Heart left ventricle (tissue), 16 donors: ENCODE data around the gene PREX1. TPM values are rescaled to one million over a fixed set of nuclear protein-coding genes. Genes with fewer than 3 reads are reported as not detected.

Source experiments
- ATAC-seq, 4 donors: fragments of 200-7000 bp; cut with Tn5 transposase; one replicate each; pipeline ENCODE4 v1.9.1; 2020 to 2022; ENCODE audit warnings: moderate library complexity in 4 of 4, mild to moderate bottlenecking in 3 of 4, moderate number of reproducible peaks in 1 of 4
- DNase-seq, 5 donors: peaks; one replicate each; pipeline ENCODE4 v3.0.0-alpha.2; 2020
- H3K27ac ChIP-seq, 12 donors: fragments of 200-600 bp; sonication (generic) in 4 of 12; one replicate each; pipeline versions ENCODE4 v1.5.0 to v1.8.0; 2016 to 2022; ENCODE audit warnings: mild to moderate bottlenecking in 2 of 12
- H3K27me3 ChIP-seq, 9 donors: fragments of 200-600 bp; sonication (generic) in 2 of 9; one replicate each; pipeline versions ENCODE4 v1.5.1 to v1.8.0; 2016 to 2022; ENCODE audit warnings: mild to moderate bottlenecking in 3 of 9
- H3K36me3 ChIP-seq, 9 donors: fragments of 200-600 bp; sonication (generic) in 2 of 9; one replicate each; pipeline versions ENCODE4 v1.5.0 to v1.8.0; 2018 to 2022; ENCODE audit warnings: mild to moderate bottlenecking in 2 of 9
- H3K4me1 ChIP-seq, 12 donors: fragments of 200-600 bp; sonication (generic) in 4 of 12; one replicate each; pipeline versions ENCODE4 v1.5.0 to v1.8.0; 2016 to 2022; ENCODE audit warnings: mild to moderate bottlenecking in 3 of 12
- H3K4me3 ChIP-seq, 12 donors: fragments of 200-600 bp; sonication (generic) in 4 of 12; one replicate each; pipeline versions ENCODE4 v1.5.0 to v1.8.0; 2017 to 2022; ENCODE audit warnings: mild to moderate bottlenecking in 9 of 12, moderate library complexity in 4 of 12
- H3K9me3 ChIP-seq, 12 donors: fragments of 200-600 bp; sonication (generic) in 4 of 12; one replicate each; pipeline versions ENCODE4 v1.5.0 to v1.8.0; 2016 to 2022; ENCODE audit warnings: mild to moderate bottlenecking in 1 of 12
- POLR2A ChIP-seq, 2 donors: fragments of 450-650 bp; IDR thresholded peaks; one replicate each; pipeline ENCODE4 v1.6.1; 2017; ENCODE audit warnings: antibody characterized with exemption in 2 of 2, mild to moderate bottlenecking in 2 of 2, moderate library complexity in 2 of 2
- WGBS, 4 donors: extraction: QIAGEN DNeasy Blood & Tissue Kit in 2 of 4; methylation state at CpG; one replicate each; pipeline versions ENCODE4 v1.1.5 to v1.1.7; 2013 to 2018; 5-methylcytosine and 5-hydroxymethylcytosine counted together
- intact Hi-C, 10 donors: fragments of 100-400 bp; cut with DNase I; formaldehyde crosslinking; loops; one replicate each; pipeline versions ENCODE4 v1.11.1 to v1.14.2; 2022
- polyA plus RNA-seq, 2 donors: library from polyadenylated mRNA; stranded (reverse); fragments of 200-250 nt; gene quantifications; one replicate each; pipeline ENCODE4 v1.2.3, GENCODE V29; 2013
- total RNA-seq, 9 donors: library from RNA; depleted of rRNA in 2 of 9; stranded (reverse); fragments of >200 nt in 2 of 9; fragmentation: NEBNext Ultra II Directional in 3 of 9; extraction: Animal tissue kit (Norgen Biotek cat#: 25700) in 3 of 9; gene quantifications; one replicate each; pipeline versions ENCODE4 v1.1.0 to v1.2.4, GENCODE V29; 2016 to 2023
- TF ChIP-seq, protein P1 (sequence below), 12 donors: fragments of 200-600 bp; sonication (generic) in 4 of 12; IDR thresholded peaks; one replicate each; pipeline versions ENCODE4 v1.5.0 to v1.8.0; 2018 to 2022; ENCODE audit warnings: antibody characterized with exemption in 12 of 12, mild to moderate bottlenecking in 5 of 12
- donor health status: ischemic (EF 13 %, LVEDD 7.1; RV severe dilation, severe dysfunction).
- donor health status: healthy with polysubstance abuse.
- donor health status: DM: no; HTN: yes; CAD: no.
- donor health status: DM: no; HTN: no; CAD: no.
- donor health status: ischemic (EF 25% LVEDD 6.9; RV normal size, moderate dysfunction).
- donor health status: ischemic (EF 25% LVEDD 5.7; RV mildly dilated, moderate dysfunction).
- donor health status: healthy.
- donor health status: DM: yes; HTN: yes; CAD: no.
- donor health status: ischemic (EF 35%, LVEDD 5.7; RV mildly dilated, moderate dysfunction).
- donor health status: nonischemic (EF 11% LVEDD 7.7; RV severe dilation, severe dysfunction).
- donor health status: DM: yes; HTN: yes; CAD: no.
- donor health status: PGD.
- donor health status: ischemic (EF 29% LVEDD 5.4; RV normal size, mild dysfunction).
- donor health status: nonischemic (EF 23%, LVEDD 6.1; RV moderate dilation, normal function).

PREX1 gene
- total and polyA plus RNA-seq, 11 donors, result 7.2 to 41.5 (median 11.9) TPM

DNA sequence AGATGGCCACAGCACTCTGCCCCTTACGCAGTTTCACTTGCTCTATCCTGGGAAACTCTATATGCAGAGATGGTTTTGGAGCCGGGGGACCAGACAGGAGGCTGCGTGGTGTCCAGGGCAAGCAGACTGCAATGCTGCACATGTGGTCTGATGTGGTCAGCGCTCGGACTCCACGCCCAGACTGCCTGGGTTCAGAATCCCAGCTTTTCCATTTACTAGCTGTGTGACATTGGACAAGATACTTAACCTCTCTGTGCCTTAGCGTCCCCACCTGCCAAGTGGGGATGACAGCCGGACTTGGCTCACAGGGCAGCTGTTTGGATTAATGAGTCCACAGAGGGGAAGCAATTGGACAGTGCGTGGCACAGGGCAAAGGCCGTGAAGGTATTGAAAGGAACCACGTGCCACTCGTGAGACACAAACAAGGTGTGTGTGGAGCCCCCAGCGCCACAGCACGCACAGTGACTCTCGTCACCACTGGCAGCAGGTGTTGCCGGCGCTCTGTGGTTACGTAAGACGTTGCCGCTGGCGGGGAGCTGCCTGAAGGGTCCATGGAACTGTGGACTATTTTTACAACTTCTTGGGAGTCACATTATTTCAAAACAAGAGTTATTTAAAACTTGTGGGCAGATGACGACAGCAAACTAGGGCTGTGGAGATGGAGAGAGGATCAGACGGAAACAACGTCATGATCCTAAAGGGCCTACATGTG is 201.4 kb downstream of the PREX1 start:
- Histone ChIP-seq H3K36me3 (peaks cover 0 to 78% (median 10%) of the 10 kb centered on the region in 9 donors), H3K27ac (no peak overlapping the region), H3K27me3 (no peaks in the 10 kb centered on the region), H3K9me3 (no peaks in the 10 kb centered on the region), H3K4me1 (peaks cover 0 to 15% (median 1%) of the 10 kb centered on the region in 12 donors), H3K4me3 (no peak overlapping the region)
- TF ChIP-seq, protein P1, sequence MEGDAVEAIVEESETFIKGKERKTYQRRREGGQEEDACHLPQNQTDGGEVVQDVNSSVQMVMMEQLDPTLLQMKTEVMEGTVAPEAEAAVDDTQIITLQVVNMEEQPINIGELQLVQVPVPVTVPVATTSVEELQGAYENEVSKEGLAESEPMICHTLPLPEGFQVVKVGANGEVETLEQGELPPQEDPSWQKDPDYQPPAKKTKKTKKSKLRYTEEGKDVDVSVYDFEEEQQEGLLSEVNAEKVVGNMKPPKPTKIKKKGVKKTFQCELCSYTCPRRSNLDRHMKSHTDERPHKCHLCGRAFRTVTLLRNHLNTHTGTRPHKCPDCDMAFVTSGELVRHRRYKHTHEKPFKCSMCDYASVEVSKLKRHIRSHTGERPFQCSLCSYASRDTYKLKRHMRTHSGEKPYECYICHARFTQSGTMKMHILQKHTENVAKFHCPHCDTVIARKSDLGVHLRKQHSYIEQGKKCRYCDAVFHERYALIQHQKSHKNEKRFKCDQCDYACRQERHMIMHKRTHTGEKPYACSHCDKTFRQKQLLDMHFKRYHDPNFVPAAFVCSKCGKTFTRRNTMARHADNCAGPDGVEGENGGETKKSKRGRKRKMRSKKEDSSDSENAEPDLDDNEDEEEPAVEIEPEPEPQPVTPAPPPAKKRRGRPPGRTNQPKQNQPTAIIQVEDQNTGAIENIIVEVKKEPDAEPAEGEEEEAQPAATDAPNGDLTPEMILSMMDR (IDR thresholded peaks at IDR 0.05), result no peak
- no peak for TF ChIP-seq POLR2A (IDR thresholded peaks at IDR 0.05)
- intact Hi-C loops, result loop anchor here in 1 of 10 donors (10.0 kb wide), 1 partner anchor 1882 kb away; no protein-coding TSS in a partner anchor
- WGBS, 4 donors, result 79 to 85% (median 83%) methylated on average over 24 of the region's 24 CpGs
- DNase-seq, result peak in 1 of 5 donors; percentile 18
- ATAC-seq, result peak in 1 of 4 donors; percentile 40

DNA sequence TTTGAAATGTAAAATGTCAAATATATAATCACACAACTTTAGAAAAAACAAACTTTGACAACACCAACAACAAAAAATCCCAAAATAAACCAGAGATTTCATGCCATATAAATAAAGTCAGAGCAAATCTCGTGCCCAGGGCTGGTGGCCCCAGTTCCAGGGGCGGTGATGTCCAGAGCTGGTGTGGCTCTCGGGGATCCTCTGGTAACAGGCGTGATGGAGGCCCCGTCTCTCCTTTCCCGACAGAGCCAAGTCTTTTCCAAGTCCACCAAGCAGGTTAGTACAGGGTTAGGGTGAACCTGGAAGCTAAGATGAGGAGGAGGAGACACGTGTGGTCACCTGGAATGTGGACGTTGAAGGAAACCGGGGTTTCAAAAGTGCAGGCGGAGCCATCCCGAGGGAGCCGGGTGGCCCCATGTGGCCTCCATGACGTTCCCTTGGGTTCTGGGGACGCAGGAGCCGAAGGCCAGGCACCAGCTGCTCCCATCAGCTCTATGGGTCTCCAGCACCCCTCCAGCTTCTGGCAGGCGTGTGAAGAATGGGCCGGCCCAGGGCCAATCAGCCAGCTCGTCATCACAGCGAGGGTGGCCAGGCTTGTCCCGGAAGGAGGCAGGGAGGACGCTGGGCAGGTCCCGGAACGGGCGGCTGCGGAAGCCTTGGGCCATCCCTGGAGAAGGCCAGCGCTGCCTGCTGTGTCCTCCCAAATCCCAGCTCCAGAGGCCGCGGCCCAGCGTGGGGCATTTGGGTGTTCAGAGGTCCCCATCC is 202.5 kb downstream of the PREX1 start:
- Histone ChIP-seq H3K27ac (no peak overlapping the region), H3K4me3 (no peak overlapping the region), H3K36me3 (peaks cover 0 to 67% (median 10%) of the 10 kb centered on the region in 9 donors), H3K9me3 (no peaks in the 10 kb centered on the region), H3K27me3 (no peaks in the 10 kb centered on the region), H3K4me1 (peaks cover 0 to 25% (median 10%) of the 10 kb centered on the region in 12 donors)
- no peak for TF ChIP-seq POLR2A (IDR thresholded peaks at IDR 0.05)
- TF ChIP-seq, protein P1 (IDR thresholded peaks at IDR 0.05), result no peak
- no peak for ATAC-seq
- intact Hi-C loops, result loop anchor here in 1 of 10 donors (10.0 kb wide), 1 partner anchor 1881 kb away; no protein-coding TSS in a partner anchor
- 91 to 93% (median 93%) methylated on average over 21 to 29 of the region's 29 CpGs for WGBS, 4 donors
- DNase-seq, result peak in 1 of 5 donors; percentile 9

DNA sequence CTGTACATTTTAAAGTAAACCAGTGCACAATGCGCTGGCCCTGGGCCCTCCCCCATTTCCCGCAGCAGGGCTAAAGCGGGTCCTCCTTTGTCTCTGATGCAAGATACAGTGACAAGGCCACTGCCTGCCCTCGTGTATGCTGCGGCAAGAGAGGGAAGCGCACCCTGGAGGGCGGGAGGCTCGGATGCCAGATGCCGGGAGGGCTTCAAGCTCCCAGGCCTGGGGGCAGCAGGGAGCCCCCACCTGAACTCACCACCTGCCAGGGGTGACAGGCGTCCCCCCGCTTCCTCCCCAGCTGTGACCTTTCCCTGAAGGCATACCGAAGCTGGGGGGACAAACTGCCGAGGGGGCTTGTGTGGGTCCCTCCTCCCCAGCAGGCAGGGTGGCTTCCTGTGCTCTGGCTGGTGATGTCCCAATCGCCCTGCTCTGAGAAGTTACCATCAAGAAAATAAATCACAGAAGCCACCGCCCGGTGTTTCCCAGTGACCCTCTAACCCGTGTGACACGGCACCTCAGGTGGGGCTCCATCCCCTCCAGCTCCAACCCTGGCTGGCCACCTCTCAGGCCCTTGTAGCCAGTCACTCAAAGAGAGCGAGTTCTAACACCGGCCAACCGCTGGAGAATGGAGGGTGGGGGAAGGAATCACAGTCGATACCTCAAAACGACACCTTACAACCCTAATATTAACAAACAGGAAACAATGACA is 203.3 kb downstream of the PREX1 start:
- Histone ChIP-seq H3K9me3 (no peaks in the 10 kb centered on the region), H3K36me3 (peaks cover 0 to 58% (median 10%) of the 10 kb centered on the region in 9 donors), H3K4me1 (peaks cover 0 to 29% (median 15%) of the 10 kb centered on the region in 12 donors), H3K27ac (no peak overlapping the region), H3K4me3 (no peak overlapping the region), H3K27me3 (no peaks in the 10 kb centered on the region)
- 89 to 93% (median 92%) methylated on average over 23 of the region's 23 CpGs for WGBS, 4 donors
- no peak for ATAC-seq
- intact Hi-C loops, result loop anchor here (5.0 to 10.0 kb wide), 7 partner anchors 767 to 1880 kb away; partner anchors contain the start of gene SULF2 (in 1 of the 10)
- no peak for DNase-seq
- TF ChIP-seq, protein P1 (IDR thresholded peaks at IDR 0.05), result no peak
- no peak for TF ChIP-seq POLR2A (IDR thresholded peaks at IDR 0.05)
